ENCODE data around the gene ELFN1. TPM values are rescaled to one million over a fixed set of nuclear protein-coding genes. Genes with fewer than 3 reads are reported as not detected.

ELFN1 gene
- total RNA-seq, 1 donor from 2014 or later, result 0.65 TPM

DNA sequence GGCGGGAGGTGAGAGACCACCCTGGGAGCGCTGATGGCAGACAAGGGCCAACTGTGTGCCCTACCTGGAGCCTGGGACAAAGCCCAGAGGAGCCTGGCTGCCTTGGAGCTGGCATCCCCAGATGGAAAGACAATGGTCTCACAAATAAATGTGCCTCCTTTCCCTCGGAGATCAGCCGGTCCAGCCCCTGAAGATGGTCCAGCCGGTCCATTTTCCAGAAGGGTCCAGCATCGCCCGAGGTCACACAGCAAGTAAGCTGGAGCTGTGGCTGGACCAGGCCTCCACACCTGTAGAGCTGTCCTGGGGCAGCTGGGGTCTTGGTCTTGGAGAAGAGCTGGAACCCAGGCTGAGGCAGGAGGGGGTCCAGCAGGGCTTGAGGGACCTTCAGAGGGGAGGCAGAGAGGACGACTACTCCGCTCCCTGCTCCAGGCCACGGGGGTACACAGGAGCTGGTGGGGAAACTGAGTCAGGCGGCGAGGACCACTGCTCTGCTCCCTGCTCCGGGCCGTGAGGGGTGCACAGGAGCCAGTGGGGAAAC, 3.6 kb downstream of the ELFN1 start:
- H3K27ac Mint-ChIP-seq (ENCODE audit: unreplicated experiment), result no peak overlapping the region
- peaks cover 4% of the 10 kb centered on the region for H3K4me1 Mint-ChIP-seq (ENCODE audit: low read depth)
- H3K27me3 Mint-ChIP-seq (ENCODE audit: low read depth), result peaks cover 34% of the 10 kb centered on the region
- H3K4me3 Mint-ChIP-seq (ENCODE audit: unreplicated experiment), result no peak overlapping the region
- TF ChIP-seq, protein P1, sequence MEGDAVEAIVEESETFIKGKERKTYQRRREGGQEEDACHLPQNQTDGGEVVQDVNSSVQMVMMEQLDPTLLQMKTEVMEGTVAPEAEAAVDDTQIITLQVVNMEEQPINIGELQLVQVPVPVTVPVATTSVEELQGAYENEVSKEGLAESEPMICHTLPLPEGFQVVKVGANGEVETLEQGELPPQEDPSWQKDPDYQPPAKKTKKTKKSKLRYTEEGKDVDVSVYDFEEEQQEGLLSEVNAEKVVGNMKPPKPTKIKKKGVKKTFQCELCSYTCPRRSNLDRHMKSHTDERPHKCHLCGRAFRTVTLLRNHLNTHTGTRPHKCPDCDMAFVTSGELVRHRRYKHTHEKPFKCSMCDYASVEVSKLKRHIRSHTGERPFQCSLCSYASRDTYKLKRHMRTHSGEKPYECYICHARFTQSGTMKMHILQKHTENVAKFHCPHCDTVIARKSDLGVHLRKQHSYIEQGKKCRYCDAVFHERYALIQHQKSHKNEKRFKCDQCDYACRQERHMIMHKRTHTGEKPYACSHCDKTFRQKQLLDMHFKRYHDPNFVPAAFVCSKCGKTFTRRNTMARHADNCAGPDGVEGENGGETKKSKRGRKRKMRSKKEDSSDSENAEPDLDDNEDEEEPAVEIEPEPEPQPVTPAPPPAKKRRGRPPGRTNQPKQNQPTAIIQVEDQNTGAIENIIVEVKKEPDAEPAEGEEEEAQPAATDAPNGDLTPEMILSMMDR (IDR thresholded peaks at IDR 0.05), result no peak
- no peaks in the 10 kb centered on the region for H3K36me3 Mint-ChIP-seq (ENCODE audit: low read depth)
- peak; percentile 89 for DNase-seq (ENCODE audit: low spot score)
- H3K9me3 Mint-ChIP-seq (ENCODE audit: low read depth), result no peaks in the 10 kb centered on the region

DNA sequence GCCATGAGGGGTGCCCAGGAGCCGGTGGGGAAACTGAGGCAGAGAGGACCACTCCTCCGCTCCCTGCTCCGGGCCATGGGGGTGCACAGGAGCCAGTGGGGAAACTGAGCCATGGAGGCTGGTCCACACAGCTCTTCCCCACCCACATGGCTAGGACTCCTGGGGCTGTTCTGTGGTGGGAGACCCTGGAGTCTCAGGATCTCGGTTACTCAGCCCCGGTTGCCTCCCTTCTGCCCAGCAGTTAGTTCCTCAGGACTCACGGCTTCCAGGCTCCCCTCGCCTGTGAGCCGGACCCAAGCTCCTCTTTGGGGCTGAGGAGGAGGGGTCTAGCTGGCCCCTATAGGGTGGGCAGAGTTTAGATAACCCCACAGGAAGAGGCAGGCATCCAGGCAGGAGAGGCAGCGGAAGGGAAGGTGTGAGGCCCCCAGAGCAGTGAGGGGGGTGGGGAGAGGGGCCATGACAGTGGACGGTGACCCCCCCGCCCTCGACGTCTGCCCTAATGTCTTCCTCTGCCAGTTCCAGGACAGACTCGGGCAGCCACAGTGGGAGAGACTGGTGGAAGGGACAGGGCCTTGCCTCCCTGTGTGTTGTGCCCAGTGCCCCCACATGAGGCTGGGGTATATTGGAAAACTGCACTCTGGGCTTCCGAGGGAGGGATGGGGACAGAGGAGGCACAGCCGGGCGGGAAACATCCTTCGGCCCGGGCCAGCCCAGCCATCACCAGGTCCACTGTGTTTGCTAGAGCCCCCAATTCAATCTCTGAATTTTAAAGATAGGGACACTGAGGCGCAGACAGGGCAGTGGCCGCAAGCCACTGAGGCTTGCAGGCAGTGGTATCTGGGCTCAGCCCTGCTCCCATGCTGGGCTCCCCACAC, 4.3 kb downstream of the ELFN1 start:
- TF ChIP-seq, protein P1 (IDR thresholded peaks at IDR 0.05), result no peak
- Mint-ChIP-seq H3K27me3 (ENCODE audit: low read depth) (peaks cover 29% of the 10 kb centered on the region), H3K36me3 (ENCODE audit: low read depth) (no peaks in the 10 kb centered on the region)

DNA sequence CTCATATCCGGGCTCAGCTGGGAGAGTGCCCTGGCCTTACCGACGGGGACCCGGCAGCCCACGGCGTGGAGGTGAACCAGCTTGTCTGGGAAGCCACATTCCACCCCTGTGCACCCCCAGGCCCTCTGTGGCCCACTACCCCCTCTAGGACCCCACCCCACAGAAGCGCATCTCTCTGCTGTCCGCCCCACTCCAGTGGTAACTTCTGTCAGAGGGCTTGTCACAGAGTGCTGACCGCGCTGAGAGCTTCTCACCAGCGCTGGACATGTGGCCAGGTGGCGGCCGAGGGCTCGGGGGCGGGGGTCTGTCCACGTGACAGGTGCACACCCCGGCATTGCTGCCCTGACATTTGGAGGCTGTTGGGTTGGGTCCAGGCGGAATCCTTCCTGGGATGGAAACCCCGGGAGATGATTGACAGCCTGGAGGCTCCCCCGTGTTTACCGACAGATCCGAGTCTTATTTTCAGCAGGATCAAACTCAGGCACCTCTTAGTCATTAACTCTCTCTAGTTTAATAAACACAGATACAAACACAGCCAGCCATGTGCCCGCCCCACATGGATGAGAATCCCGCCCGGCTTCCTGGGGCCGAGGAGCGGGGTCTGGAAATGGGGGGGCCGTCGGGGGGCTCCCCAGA, 5.1 kb downstream of the ELFN1 start:
- DNase-seq (ENCODE audit: low spot score), result peak; percentile 81
- no peaks in the 10 kb centered on the region for H3K4me1 Mint-ChIP-seq (ENCODE audit: low read depth)
- no peak overlapping the region for H3K4me3 Mint-ChIP-seq (ENCODE audit: unreplicated experiment)
- H3K9me3 Mint-ChIP-seq (ENCODE audit: low read depth), result no peaks in the 10 kb centered on the region
- TF ChIP-seq, protein P1 (IDR thresholded peaks at IDR 0.05), result no peak
- no peak overlapping the region for H3K27ac Mint-ChIP-seq (ENCODE audit: unreplicated experiment)
- H3K36me3 Mint-ChIP-seq (ENCODE audit: low read depth), result no peaks in the 10 kb centered on the region
- peaks cover 32% of the 10 kb centered on the region for H3K27me3 Mint-ChIP-seq (ENCODE audit: low read depth)

More for the DNA sequence above, 4.3 kb downstream of the ELFN1 start:
- Mint-ChIP-seq H3K27ac (ENCODE audit: unreplicated experiment) (no peak overlapping the region), H3K4me1 (ENCODE audit: low read depth) (no peaks in the 10 kb centered on the region), H3K4me3 (ENCODE audit: unreplicated experiment) (no peak overlapping the region), H3K9me3 (ENCODE audit: low read depth) (no peaks in the 10 kb centered on the region)
- peak; percentile 70 for DNase-seq (ENCODE audit: low spot score)

DNA sequence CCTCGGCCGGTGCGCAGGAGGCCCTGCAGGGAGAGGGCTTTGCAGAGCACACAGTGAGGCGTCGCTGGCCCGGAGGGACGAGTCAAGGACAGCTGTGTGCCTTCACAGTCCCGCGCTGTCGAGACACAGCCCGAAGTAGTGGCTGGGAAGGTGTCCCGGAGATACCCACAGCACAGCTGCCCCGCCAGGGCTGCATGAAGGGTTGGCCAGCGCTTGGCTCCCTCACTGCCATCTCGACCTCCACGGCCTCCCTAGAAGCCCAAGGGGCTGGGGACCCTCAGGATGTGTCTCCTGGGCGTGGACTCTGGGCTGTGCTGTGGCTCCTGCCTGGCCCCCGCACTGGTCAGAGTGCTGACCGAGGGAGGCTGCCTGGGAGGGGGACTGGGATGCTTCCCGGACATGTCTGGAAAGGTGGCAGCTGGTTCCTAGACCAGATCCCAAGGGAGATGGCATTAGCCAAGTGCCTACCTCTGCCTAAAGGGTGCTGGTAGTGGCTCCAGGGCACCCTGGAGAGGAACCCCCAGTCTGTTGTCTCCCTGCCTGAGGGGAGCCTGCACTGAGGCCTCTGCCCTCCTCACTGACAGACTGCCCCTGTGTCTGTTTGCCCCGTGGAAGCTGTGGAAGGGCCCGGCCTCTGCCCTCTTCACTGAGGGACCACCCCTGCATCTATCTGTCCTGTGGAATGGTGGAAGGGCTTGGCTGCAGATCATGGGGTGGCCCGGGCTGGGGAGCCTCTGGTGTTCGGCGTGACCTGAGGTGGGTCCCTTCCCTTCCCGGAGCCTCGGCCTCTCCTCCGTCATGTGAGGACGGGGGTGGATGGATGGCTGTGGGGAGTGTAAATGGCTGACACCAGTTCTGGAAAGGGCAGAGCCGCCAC, 5.8 kb downstream of the ELFN1 start:
- Mint-ChIP-seq H3K4me1 (ENCODE audit: low read depth) (no peaks in the 10 kb centered on the region), H3K9me3 (ENCODE audit: low read depth) (no peaks in the 10 kb centered on the region), H3K27ac (ENCODE audit: unreplicated experiment) (no peak overlapping the region), H3K27me3 (ENCODE audit: low read depth) (peaks cover 32% of the 10 kb centered on the region), H3K4me3 (ENCODE audit: unreplicated experiment) (no peak overlapping the region), H3K36me3 (ENCODE audit: low read depth) (no peaks in the 10 kb centered on the region)
- TF ChIP-seq, protein P1 (IDR thresholded peaks at IDR 0.05), result no peak
- DNase-seq (ENCODE audit: low spot score), result peak; percentile 89
